Hepatocyte (in vitro differentiated cells): ENCODE results near the gene ELFN1.

ENCODE experiments used
- CTCF ChIP-seq: fragments of 200-600 bp; sonication (generic); IDR thresholded peaks from 2 replicates; pipeline ENCODE4 v1.5.1; 2016; ENCODE audit warnings: antibody characterized with exemption, mild to moderate bottlenecking; ENCODE audit not compliant: poor library complexity
- EZH2 ChIP-seq: fragments of 200-600 bp; sonication (generic); IDR thresholded peaks from 2 replicates; pipeline ENCODE4 v1.6.1; 2016; ENCODE audit warnings: antibody characterized with exemption, mild to moderate bottlenecking, borderline replicate concordance
- EZH2phosphoT487 ChIP-seq: fragments of 200-600 bp; sonication (generic); IDR thresholded peaks from one replicate; pipeline ENCODE4 v1.6.1; 2018; ENCODE audit warnings: antibody characterized with exemption, mild to moderate bottlenecking, low read depth, moderate library complexity; ENCODE audit not compliant: unreplicated experiment, severe bottlenecking

GRCh38 chr7:1706721-1707613, 36.9 kb downstream of the ELFN1 start:
- TF ChIP-seq CTCF: no peak
- TF ChIP-seq EZH2: no peak
- TF ChIP-seq EZH2phosphoT487: no peak
